ENCODE data around the gene CXADR.

Gene CXADR

DNA sequence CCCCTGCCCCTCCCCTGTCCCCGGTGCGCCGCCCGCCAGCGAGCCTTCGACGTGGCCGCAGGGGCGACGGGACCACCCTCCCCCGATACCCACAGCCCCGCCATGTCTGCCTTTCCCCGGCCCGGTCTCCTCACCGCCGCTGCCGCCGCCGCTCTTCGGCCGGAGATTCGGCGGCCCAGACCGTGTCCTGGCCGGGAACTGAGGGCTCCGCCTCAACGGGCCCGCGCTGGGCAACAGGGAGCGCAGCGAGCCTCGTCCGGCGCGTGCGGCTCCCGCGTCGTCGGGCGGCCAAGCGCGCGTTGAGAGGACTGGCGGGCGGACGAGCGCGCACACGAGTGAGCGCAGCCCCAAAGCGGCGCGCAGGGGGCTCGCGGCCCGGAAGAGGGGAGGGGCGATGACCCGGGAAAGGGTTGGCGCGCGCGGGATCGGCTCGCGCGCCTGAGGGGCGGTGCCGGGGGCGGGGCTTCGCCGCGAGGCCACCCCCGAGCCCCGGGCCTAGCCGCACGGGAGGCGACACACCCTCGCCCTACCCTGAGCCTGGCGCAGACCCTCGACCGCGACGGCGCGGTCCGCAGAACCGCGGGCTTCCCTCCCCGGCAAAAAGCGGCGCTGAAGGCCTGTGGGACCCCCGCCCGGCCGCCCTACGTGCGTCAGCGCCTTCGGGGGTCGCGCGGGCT, 99.9 kb downstream of the CXADR start, which contains the start of gene BTG3:
TSS of gene BTG3 (minus strand) at position 337 of the 677 bp plus-strand sequence. CDS start 3,757 bp downstream, outside the sequence.
- peak; percentile 92 for TF ChIP-seq POLR2A (IDR thresholded peaks at IDR 0.05; ENCODE audit: low read depth, low read length)
- peak; percentile 81 for DNase-seq (ENCODE audit: insufficient read length, low spot score)
- no peak for FAIRE-seq

DNA sequence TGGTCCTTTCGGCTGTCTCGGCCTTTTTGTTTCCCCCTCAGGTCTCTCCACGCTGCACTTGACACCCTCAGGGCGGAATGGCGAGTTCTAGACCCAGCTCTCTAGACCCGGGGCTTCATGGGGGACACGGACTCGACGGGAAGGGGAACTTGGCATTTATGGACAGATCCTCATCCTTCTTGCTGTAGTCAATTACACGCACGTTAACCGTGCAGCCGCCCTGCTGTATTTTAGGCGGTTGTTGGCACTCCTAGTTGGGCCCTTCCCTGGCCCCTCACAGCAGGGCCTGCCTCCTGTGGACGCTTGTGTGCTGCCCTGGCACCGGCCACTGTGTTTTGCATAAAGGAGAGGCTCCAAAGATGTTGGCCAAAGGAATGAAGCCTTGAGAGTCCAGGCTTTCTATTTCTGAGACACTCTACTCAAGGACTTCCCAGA, 100.4 kb downstream of the CXADR start:
- TF ChIP-seq POLR2A (IDR thresholded peaks at IDR 0.05; ENCODE audit: low read depth, low read length), result no peak
- FAIRE-seq (no peak), DNase-seq (ENCODE audit: insufficient read length, low spot score) (no peak)

DNA sequence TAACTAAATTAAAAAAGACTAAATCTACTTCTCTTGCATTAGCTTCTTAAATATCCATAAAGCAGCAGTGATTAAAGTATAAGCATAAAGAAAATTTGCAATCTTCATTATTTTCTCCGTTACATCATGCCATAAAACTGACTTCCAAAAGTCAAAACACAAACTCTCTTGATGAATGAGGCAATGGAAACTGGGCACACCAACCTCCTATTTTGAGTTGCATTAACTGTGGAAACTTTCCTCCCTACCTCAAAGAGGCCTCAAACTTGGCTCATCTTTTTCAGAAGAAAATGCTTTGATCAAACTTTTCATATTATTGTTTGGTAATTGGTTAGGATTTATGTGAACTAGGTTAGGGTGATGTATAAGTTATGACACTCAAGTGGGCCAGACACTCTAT, 104.0 kb downstream of the CXADR start:
- DNase-seq (ENCODE audit: insufficient read length, low spot score) (no peak), FAIRE-seq (no peak)
- no peak for TF ChIP-seq POLR2A (IDR thresholded peaks at IDR 0.05; ENCODE audit: low read depth, low read length)

DNA sequence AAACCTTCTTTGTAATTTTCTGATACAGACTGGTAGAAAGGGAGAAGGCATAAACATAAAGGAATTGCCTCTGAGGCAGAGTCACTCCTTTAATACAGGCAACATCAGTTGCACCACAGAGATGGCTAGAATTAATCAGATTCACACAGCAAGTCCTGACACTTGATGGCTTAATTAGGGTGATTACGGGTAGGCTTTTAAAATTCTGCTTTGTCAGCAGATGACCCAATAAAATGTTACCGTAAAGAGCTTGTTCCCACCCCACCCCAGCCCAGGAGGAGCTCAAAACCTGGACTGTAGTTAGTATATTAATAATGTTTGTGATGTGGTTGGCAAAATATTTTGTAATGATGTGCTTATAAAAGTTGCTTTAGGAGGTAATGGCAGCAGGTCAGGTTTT, 109.2 kb downstream of the CXADR start:
- FAIRE-seq, result no peak
- no peak for DNase-seq (ENCODE audit: insufficient read length, low spot score)
- no peak for TF ChIP-seq POLR2A (IDR thresholded peaks at IDR 0.05; ENCODE audit: low read depth, low read length)

DNA sequence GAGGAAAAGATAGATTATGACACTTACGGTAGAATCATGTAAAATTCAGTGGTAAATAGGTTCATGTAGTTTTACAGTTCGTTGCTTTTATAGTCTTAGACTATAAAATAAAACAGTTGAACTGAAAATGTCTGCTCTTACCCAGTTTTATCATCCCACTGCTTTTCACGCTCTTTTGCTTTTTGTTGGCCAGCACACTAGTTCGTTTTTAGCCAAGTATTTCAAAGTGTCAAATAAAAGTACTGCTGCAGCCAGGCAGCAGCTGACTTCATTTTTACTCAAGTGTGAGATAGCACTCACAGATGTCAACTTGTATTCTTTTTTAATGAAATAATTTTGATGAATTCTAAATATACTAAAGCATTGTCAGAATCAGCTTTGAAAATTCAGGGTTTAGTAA, 118.4 kb downstream of the CXADR start:
- no peak for TF ChIP-seq POLR2A (IDR thresholded peaks at IDR 0.05; ENCODE audit: low read depth, low read length)
- DNase-seq (ENCODE audit: insufficient read length, low spot score) (no peak), FAIRE-seq (no peak)

DNA sequence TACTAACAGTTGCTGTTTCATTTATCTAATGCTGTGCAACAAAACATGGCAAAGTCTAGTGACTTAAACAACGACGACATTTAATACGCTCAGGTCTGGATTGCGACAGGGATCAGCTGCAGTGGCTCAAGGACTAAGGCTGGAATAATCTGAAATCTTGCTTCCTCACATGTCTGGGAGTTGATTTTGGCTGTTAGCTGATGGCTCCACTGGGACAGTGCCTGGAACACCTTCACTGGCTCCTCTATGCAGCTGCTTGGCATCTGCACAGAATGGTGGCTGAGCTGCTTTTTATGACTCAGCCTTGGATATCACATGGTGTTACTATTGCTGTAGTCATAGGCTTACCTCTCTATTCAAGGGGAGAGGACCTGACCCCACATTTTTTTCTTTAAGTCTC, 123.9 kb downstream of the CXADR start:
- DNase-seq (ENCODE audit: insufficient read length, low spot score) (no peak), FAIRE-seq (no peak)
- TF ChIP-seq POLR2A (IDR thresholded peaks at IDR 0.05; ENCODE audit: low read depth, low read length), result no peak

DNA sequence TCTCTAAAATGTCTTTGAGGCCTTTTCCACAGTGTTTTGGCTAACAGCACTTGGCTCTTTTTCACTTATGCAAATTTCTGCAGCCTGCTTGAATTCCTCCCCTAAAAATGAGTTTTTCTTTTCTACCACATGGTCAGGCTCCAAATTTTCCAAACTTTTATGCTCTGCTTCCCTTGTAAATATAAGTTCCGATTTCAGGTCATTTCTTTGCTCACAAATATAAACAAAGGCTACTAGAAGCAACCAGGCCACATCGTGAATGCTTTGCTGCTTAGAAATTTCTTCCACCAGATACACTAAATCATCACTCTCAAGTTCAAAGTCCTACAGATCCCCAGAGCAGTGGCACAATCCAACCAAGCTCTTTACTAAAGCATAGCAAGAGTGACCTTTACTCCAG, 128.0 kb downstream of the CXADR start:
- FAIRE-seq, result no peak
- no peak for TF ChIP-seq POLR2A (IDR thresholded peaks at IDR 0.05; ENCODE audit: low read depth, low read length)
- no peak for DNase-seq (ENCODE audit: insufficient read length, low spot score)

Data from H54 (cell line).